Neural crest cell (in vitro differentiated cells): Measurements from ENCODE around the gene EDEM1. TPM values are rescaled to one million over a fixed set of nuclear protein-coding genes. Genes with fewer than 3 reads are reported as not detected.
"Not testable (repeated sequence)": the region's sequence is repeated elsewhere in the genome, so short reads cannot be mapped to it uniquely, and the experiment has no call there.

Experiments
- DNase-seq: peaks from one replicate; pipeline ENCODE4 v3.0.0; 2021; ENCODE audit warnings: low read depth, mixed read lengths, low spot score
- H3K27ac Mint-ChIP-seq: one replicate; pipeline ENCODE4 v1.8.0; 2021; ENCODE audit warnings: mild to moderate bottlenecking, mixed read lengths; ENCODE audit not compliant: unreplicated experiment
- H3K27me3 Mint-ChIP-seq: 2 replicates; pipeline ENCODE4 v1.8.0; 2021; ENCODE audit warnings: low read depth, mild to moderate bottlenecking, mixed read lengths
- H3K36me3 Mint-ChIP-seq: 2 replicates; pipeline ENCODE4 v1.8.0; 2021; ENCODE audit warnings: low read depth, mild to moderate bottlenecking, mixed read lengths
- H3K4me1 Mint-ChIP-seq: 2 replicates; pipeline ENCODE4 v1.8.0; 2021; ENCODE audit warnings: mixed read lengths
- H3K4me3 Mint-ChIP-seq: one replicate; pipeline ENCODE4 v1.8.0; 2021; ENCODE audit warnings: mild to moderate bottlenecking, mixed read lengths
- H3K9me3 Mint-ChIP-seq: 2 replicates; pipeline ENCODE4 v1.8.0; 2021; ENCODE audit warnings: mixed read lengths
- total RNA-seq: library from RNA; stranded (reverse); gene quantifications from 2 replicates; pipeline ENCODE4 v1.2.1, GENCODE V29; 2021
- TF ChIP-seq, protein P1 (sequence below): fragments of 200-600 bp; sonication (generic); conservative IDR thresholded peaks from 2 replicates; pipeline ENCODE4 v1.5.0; 2021; ENCODE audit warnings: antibody characterized with exemption, mild to moderate bottlenecking

EDEM1 gene
- total RNA-seq, 1 donor from 2014 or later = 21.2 TPM

DNA sequence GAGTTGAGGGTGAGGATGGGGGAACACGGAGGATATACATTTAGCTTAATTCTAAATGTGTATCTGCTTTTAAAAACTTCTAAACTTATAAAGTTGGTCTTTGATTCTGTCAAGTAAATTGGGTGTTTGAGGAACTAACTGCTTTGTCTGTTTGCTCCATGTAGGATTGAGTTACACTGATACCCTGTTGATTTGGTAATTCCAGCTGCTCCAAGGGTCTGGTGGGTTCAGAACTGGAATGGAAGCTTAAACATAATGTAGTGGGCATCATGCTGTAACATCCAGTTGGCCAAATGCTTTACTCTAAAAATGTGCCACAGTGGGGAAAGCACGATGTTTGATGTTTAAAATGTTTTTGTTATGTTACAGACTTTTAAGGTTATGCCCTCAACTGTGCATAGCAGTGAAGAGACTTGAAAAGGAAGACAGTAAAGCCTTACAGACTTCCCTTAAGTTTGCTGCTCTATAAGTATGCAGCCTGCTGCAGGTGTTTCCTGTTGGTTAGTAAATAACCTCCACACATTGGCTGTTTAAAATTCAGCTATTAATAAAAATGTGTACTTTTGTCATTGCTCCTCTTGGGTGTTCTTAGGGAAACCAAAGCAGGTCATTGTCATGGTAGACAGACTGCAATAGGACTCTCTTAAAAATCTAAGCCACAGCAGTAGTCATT is 5.9 kb upstream of the EDEM1 start:
- TF ChIP-seq, protein P1, sequence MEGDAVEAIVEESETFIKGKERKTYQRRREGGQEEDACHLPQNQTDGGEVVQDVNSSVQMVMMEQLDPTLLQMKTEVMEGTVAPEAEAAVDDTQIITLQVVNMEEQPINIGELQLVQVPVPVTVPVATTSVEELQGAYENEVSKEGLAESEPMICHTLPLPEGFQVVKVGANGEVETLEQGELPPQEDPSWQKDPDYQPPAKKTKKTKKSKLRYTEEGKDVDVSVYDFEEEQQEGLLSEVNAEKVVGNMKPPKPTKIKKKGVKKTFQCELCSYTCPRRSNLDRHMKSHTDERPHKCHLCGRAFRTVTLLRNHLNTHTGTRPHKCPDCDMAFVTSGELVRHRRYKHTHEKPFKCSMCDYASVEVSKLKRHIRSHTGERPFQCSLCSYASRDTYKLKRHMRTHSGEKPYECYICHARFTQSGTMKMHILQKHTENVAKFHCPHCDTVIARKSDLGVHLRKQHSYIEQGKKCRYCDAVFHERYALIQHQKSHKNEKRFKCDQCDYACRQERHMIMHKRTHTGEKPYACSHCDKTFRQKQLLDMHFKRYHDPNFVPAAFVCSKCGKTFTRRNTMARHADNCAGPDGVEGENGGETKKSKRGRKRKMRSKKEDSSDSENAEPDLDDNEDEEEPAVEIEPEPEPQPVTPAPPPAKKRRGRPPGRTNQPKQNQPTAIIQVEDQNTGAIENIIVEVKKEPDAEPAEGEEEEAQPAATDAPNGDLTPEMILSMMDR = no peak
- no peaks in the 10 kb centered on the region for H3K27me3 Mint-ChIP-seq
- H3K4me1 Mint-ChIP-seq = peaks cover 4% of the 10 kb centered on the region

DNA sequence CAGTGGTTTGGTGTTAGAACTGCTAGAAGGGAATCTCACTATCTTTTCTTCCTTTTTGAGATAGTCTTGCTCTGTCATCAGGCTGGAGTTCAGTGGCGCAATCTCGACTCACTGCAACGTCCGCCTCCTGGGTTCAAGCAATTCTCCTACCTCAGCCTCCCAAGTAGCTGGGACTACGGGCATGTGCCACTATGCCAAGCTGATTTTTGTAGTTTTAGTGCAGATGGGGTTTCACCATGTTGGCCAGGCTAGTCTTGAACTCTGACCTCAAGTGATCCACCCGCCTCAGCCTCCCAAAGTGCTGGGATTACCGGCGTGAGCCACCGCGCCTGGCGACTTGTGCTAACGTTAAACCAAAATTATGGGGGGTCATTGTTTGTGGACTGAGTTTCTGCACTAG is 3.8 kb upstream of the EDEM1 start:
- peaks cover 15% of the 10 kb centered on the region for H3K4me1 Mint-ChIP-seq
- H3K36me3 Mint-ChIP-seq, H3K9me3 Mint-ChIP-seq, H3K27me3 Mint-ChIP-seq, H3K27ac Mint-ChIP-seq, DNase-seq, H3K4me3 Mint-ChIP-seq: not testable (repeated sequence)

More for the DNA sequence above, 5.9 kb upstream of the EDEM1 start:
- Mint-ChIP-seq H3K9me3 (no peaks in the 10 kb centered on the region), H3K36me3 (no peaks in the 10 kb centered on the region), H3K27ac (no peak overlapping the region), H3K4me3 (no peak overlapping the region)
- DNase-seq = no peak

DNA sequence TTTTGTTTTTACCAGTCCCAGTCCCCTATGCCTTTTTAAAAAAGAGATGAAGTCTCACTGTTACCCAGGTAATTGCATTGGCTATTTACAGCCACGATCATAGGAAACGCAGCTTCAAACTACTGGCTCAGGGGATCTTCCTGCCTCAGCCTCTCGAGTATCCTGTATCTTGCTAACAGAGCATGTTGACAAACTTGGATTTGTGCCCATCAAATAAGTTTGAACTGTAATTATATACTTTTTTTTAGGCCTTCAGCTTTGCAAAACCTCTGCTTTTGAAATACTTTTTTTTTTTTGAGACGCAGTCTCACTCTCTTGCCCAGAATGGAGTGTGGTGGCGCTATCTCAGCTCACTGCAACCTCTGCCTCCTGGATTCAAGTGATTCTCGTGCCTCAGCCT is 3.0 kb upstream of the EDEM1 start:
- Mint-ChIP-seq H3K9me3 (no peaks in the 10 kb centered on the region), H3K4me1 (peaks cover 21% of the 10 kb centered on the region), H3K27ac (no peak overlapping the region), H3K4me3 (no peak overlapping the region), H3K36me3 (no peaks in the 10 kb centered on the region), H3K27me3 (no peaks in the 10 kb centered on the region)
- no peak for DNase-seq
- TF ChIP-seq, protein P1 = no peak

DNA sequence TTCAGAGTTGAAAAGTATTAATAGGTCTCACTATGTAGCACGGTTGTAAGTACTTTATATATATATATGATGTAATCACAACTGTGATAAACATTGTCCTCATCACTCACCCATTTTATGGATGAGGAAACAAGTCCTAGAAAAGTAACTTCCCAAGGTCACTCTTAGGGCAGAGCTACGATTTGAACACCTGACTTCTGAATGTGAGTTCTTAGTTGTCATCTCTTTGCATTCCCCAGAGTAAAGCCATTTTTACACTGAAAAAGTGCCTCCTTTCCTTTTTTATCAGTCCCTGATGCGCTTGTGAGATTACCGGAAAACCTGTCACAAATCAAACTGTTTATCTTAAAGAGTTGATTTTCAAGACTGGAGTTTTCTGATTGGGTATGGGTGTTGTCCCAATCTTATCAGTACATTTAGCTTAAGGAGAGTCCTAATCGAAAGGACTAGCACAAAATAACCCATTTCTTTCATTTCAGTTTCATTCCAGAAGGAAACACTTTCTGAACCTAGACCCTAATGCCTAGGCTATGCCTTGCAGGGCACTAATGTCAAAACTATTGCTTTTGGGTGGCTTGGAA is 2.3 kb upstream of the EDEM1 start:
- no peaks in the 10 kb centered on the region for H3K9me3 Mint-ChIP-seq
- peaks cover 3% of the 10 kb centered on the region for H3K36me3 Mint-ChIP-seq
- DNase-seq = no peak
- no peak overlapping the region for H3K27ac Mint-ChIP-seq
- H3K4me3 Mint-ChIP-seq = no peak overlapping the region
- peaks cover 28% of the 10 kb centered on the region for H3K4me1 Mint-ChIP-seq
- TF ChIP-seq, protein P1 = no peak
- H3K27me3 Mint-ChIP-seq = no peaks in the 10 kb centered on the region

DNA sequence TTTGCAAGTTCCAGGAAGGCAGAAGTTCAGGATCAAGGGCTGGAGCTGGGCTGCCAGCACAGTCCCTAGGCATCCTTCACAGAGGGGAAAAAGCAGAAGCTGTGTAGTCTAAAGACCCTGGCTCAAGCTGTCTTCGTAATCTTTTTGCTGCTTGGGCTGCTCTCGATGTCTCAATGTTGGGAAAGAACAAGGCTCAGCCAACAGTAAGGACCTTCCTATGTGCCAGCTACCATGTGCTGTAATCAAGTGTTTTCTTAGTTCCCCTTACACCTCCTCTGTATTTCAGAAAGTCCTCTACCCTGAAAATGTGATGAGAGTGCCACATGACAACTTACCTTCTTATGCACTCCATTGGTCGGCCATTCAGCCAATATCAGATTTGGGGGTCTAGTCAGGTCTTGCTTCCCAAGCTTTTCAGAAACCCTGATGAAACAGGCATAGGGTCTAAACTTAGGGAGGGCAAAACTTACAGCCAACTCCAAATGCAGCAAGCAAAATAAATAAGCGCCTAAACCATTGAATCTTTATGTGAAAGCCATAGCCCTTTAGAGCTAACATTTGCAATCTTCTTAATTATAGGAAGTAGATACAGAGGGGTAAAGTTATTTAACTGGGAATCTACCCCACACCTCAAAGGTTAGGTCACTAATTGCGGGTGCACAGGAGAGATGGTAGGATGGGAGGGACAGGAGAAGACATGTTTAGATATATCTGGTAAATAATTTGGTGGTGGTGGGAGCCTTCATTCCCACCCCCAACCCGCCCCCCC is 1.2 kb upstream of the EDEM1 start:
- Mint-ChIP-seq H3K9me3 (no peaks in the 10 kb centered on the region), H3K4me1 (peaks cover 32% of the 10 kb centered on the region), H3K4me3 (peak overlapping the region; percentile 87), H3K27ac (no peak overlapping the region), H3K36me3 (peaks cover 6% of the 10 kb centered on the region), H3K27me3 (no peaks in the 10 kb centered on the region)
- DNase-seq = no peak
- TF ChIP-seq, protein P1 = no peak

DNA sequence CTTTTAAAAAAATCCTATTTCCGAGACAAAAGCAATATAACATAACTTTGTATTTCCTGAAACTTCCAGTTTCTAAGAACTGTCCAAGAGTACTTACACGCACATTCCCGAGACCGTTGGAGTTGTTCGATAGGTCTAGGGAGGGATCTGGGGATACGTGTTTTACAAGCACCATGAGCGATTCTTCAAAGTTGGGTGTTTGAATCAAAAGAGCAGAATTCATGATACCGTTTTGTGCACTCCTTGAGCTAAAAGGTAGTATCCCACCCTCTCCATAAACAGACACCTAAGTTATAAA is 700 bp upstream of the EDEM1 start:
- TF ChIP-seq, protein P1 = no peak
- Mint-ChIP-seq H3K36me3 (peaks cover 8% of the 10 kb centered on the region), H3K4me3 (peak overlapping the region; percentile 87), H3K9me3 (no peaks in the 10 kb centered on the region), H3K27me3 (no peaks in the 10 kb centered on the region), H3K27ac (peak overlapping the region; percentile 91), H3K4me1 (peaks cover 36% of the 10 kb centered on the region)
- no peak for DNase-seq
